GM12865 (cell line): Measurements from ENCODE around the gene EAPP.

Source experiments
- DNase-seq: peaks from one replicate; pipeline ENCODE4 v3.0.0; 2010; ENCODE audit warnings: low read depth
- H3K4me3 ChIP-seq: 2 replicates; pipeline ENCODE4 v1.5.1; 2011; ENCODE audit warnings: mild to moderate bottlenecking, low read depth, low read length, control low read depth
- CTCF ChIP-seq: IDR thresholded peaks from 2 replicates; pipeline ENCODE4 v1.5.1; 2011; ENCODE audit warnings: low read length, control low read depth, low read depth, inconsistent platforms; ENCODE audit not compliant: insufficient read depth; ENCODE audit errors: missing control alignments

EAPP gene, protein sequence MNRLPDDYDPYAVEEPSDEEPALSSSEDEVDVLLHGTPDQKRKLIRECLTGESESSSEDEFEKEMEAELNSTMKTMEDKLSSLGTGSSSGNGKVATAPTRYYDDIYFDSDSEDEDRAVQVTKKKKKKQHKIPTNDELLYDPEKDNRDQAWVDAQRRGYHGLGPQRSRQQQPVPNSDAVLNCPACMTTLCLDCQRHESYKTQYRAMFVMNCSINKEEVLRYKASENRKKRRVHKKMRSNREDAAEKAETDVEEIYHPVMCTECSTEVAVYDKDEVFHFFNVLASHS

GRCh38 chr14:34539407-34540180, at the start of gene EAPP:
TSS of gene EAPP (minus strand) at chr14:34539701. CDS start at chr14:34539628, 73 bp downstream.
- peak; percentile 98 for DNase-seq
- no peak for TF ChIP-seq CTCF
- H3K4me3 ChIP-seq, result peak within 1 kb of the TSS; percentile 98

- DNase-seq, result no peak
Measured at GRCh38 chr14:34583525-34583924, 44.0 kb upstream of the EAPP start.

GRCh38 chr14:34582117-34582680, 42.7 kb upstream of the EAPP start:
- no peak overlapping the region for H3K4me3 ChIP-seq
- DNase-seq, result no peak
- no peak for TF ChIP-seq CTCF

More at GRCh38 chr14:34583525-34583924, 44.0 kb upstream of the EAPP start:
- no peak for TF ChIP-seq CTCF
- H3K4me3 ChIP-seq, result no peak overlapping the region

DNA sequence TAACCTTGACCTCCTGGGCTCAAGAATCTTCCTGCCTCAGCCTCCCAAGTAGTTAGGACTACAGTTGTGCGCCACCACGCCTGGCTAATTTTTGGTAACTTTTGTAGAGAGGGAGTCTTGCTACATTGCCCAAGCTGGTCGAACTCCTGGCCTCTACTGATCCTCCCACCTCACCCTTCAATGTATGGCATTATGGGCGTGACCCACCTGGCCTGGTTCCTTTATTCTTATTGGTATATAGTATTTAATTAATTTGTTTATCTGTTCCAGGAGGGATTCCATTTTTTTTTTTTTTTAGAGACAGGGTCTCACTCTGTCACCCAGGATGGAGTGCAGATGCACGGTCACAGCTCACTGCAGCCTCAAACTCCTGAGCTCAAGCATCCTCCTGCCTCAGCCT, 40.9 kb upstream of the EAPP start:
- H3K4me3 ChIP-seq, result no peak overlapping the region
- no peak for TF ChIP-seq CTCF
- no peak for DNase-seq

- TF ChIP-seq CTCF, result no peak
Measured at GRCh38 chr14:34571771-34572170, 32.3 kb upstream of the EAPP start.

GRCh38 chr14:34569750-34570149, 30.2 kb upstream of the EAPP start:
- TF ChIP-seq CTCF, result no peak
- H3K4me3 ChIP-seq, result no peak overlapping the region
- DNase-seq, result no peak

More at GRCh38 chr14:34571771-34572170, 32.3 kb upstream of the EAPP start:
- H3K4me3 ChIP-seq, result no peak overlapping the region
- DNase-seq, result no peak
